SW480 (cell line): ENCODE results near the gene CDH23.

Experiments
- DNase-seq: peaks from one replicate; pipeline ENCODE4 v3.0.0-alpha.2; 2016; ENCODE audit warnings: low spot score

Gene CDH23

GRCh38 chr10:71690094-71690720 lies 293.5 kb downstream of the CDH23 start:
- DNase-seq, result no peak

GRCh38 chr10:71691405-71691804 lies 294.7 kb downstream of the CDH23 start:
- no peak for DNase-seq

GRCh38 chr10:71692598-71693306 lies 296.0 kb downstream of the CDH23 start:
- no peak for DNase-seq

GRCh38 chr10:71693377-71693776 lies 296.7 kb downstream of the CDH23 start:
- DNase-seq, result no peak

- DNase-seq, result no peak
These were observed 297.4 kb downstream of the CDH23 start for GRCh38 chr10:71694039-71694501.

- no peak for DNase-seq
These were observed 297.8 kb downstream of the CDH23 start for GRCh38 chr10:71694567-71694968.

- DNase-seq, result no peak
These were observed 299.1 kb downstream of the CDH23 start for GRCh38 chr10:71695502-71696476.

GRCh38 chr10:71696628-71697326 lies 300.1 kb downstream of the CDH23 start:
- no peak for DNase-seq

- DNase-seq, result no peak
These were observed 301.4 kb downstream of the CDH23 start for GRCh38 chr10:71697938-71698709.

- no peak for DNase-seq
These were observed 302.0 kb downstream of the CDH23 start for GRCh38 chr10:71698737-71699136.

- DNase-seq, result no peak
These were observed 304.1 kb downstream of the CDH23 start for GRCh38 chr10:71700731-71701368.

GRCh38 chr10:71701496-71702132 lies 304.9 kb downstream of the CDH23 start:
- DNase-seq, result no peak

- DNase-seq, result no peak
These were observed 306.9 kb downstream of the CDH23 start for GRCh38 chr10:71703577-71703976.

- DNase-seq, result no peak
These were observed 308.1 kb downstream of the CDH23 start for GRCh38 chr10:71704816-71705215.

GRCh38 chr10:71705582-71705981 lies 308.9 kb downstream of the CDH23 start:
- no peak for DNase-seq

- DNase-seq, result no peak
These were observed 309.7 kb downstream of the CDH23 start for GRCh38 chr10:71706216-71707121.

- no peak for DNase-seq
These were observed 310.6 kb downstream of the CDH23 start for GRCh38 chr10:71707240-71707789.

- DNase-seq, result no peak
These were observed 311.6 kb downstream of the CDH23 start for GRCh38 chr10:71708301-71708703.
